ENCODE data around the gene KCNIP3.

DNA sequence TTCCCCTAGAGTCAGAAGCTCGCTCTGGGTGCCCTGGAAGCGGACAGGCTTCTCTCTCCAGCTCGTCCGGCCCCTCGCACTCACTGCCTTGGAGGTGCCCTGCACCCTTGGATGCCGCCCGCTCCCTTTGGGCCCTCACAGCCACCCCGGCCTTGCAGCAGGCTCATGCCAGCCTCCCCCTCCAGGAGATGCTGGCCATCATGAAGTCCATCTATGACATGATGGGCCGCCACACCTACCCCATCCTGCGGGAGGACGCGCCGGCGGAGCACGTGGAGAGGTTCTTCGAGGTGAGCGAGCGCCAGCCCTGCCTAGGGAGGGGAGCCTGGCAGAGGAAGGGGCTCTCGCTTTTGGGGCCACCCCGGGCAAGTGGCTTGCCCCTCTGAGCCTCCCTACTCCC lies 85.0 kb downstream of the KCNIP3 start:
- TF ChIP-seq, protein P1, sequence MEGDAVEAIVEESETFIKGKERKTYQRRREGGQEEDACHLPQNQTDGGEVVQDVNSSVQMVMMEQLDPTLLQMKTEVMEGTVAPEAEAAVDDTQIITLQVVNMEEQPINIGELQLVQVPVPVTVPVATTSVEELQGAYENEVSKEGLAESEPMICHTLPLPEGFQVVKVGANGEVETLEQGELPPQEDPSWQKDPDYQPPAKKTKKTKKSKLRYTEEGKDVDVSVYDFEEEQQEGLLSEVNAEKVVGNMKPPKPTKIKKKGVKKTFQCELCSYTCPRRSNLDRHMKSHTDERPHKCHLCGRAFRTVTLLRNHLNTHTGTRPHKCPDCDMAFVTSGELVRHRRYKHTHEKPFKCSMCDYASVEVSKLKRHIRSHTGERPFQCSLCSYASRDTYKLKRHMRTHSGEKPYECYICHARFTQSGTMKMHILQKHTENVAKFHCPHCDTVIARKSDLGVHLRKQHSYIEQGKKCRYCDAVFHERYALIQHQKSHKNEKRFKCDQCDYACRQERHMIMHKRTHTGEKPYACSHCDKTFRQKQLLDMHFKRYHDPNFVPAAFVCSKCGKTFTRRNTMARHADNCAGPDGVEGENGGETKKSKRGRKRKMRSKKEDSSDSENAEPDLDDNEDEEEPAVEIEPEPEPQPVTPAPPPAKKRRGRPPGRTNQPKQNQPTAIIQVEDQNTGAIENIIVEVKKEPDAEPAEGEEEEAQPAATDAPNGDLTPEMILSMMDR (IDR thresholded peaks at IDR 0.05; ENCODE audit: borderline replicate concordance, extremely low read depth, low read length, poor library complexity, severe bottlenecking), result no peak
- no peak for TF ChIP-seq EZH2 (IDR thresholded peaks at IDR 0.05; ENCODE audit: borderline replicate concordance, low read depth, low read length, severe bottlenecking)
